Trophoblast cell (in vitro differentiated cells and primary cell): Measurements from ENCODE around the gene GRSF1.

ENCODE experiments used
- DNase-seq, 2 donors: peaks; one replicate each; pipeline ENCODE4 v3.0.0-alpha.2; 2016
- H2AFZ ChIP-seq: 2 replicates; pipeline ENCODE4 v1.6.1; 2013; ENCODE audit warnings: low read length, moderate library complexity, mild to moderate bottlenecking; ENCODE audit not compliant: insufficient read depth, poor library complexity
- H2AK5ac ChIP-seq: 2 replicates; pipeline ENCODE4 v1.6.1; 2013; ENCODE audit warnings: mild to moderate bottlenecking, low read length
- H2BK120ac ChIP-seq: 2 replicates; pipeline ENCODE4 v1.6.1; 2013; ENCODE audit warnings: low read length, mild to moderate bottlenecking, moderate library complexity; ENCODE audit not compliant: insufficient read depth, poor library complexity
- H2BK12ac ChIP-seq: 2 replicates; pipeline ENCODE4 v1.6.1; 2013; ENCODE audit warnings: mild to moderate bottlenecking, low read length, moderate library complexity
- H2BK5ac ChIP-seq: 2 replicates; pipeline ENCODE4 v1.6.1; 2013; ENCODE audit warnings: low read length, low read depth, moderate library complexity, mild to moderate bottlenecking; ENCODE audit not compliant: poor library complexity
- H3K14ac ChIP-seq: 2 replicates; pipeline ENCODE4 v1.6.1; 2013; ENCODE audit warnings: mild to moderate bottlenecking, low read length
- H3K18ac ChIP-seq: 2 replicates; pipeline ENCODE4 v1.6.1; 2013; ENCODE audit warnings: mild to moderate bottlenecking, low read length
- H3K23ac ChIP-seq: 2 replicates; pipeline ENCODE4 v1.6.1; 2013; ENCODE audit warnings: low read length
- H3K27ac ChIP-seq: 2 replicates; pipeline ENCODE4 v1.5.1; 2013; ENCODE audit warnings: low read depth, mild to moderate bottlenecking, inconsistent platforms, low read length, moderate library complexity
- H3K27me3 ChIP-seq: 2 replicates; pipeline ENCODE4 v1.6.1; 2013; ENCODE audit warnings: inconsistent platforms, mild to moderate bottlenecking, low read length, moderate library complexity; ENCODE audit not compliant: insufficient read depth
- H3K36me3 ChIP-seq, 2 experiments: 1 replicate in 1 of 2; 2 replicates in 1 of 2; pipeline ENCODE4 v1.6.1; 2013; ENCODE audit warnings: low read length in 2 of 2, mild to moderate bottlenecking in 2 of 2, moderate library complexity in 1 of 2; ENCODE audit not compliant: insufficient read depth in 2 of 2, control insufficient read depth in 1 of 2
- H3K4ac ChIP-seq: 2 replicates; pipeline ENCODE4 v1.6.1; 2013; ENCODE audit warnings: low read depth, mild to moderate bottlenecking, low read length, moderate library complexity
- H3K4me1 ChIP-seq, 2 experiments: 1 replicate in 1 of 2; 2 replicates in 1 of 2; pipeline ENCODE4 v1.6.1; 2013; ENCODE audit warnings: low read length in 2 of 2, mild to moderate bottlenecking in 2 of 2, moderate library complexity in 1 of 2; ENCODE audit not compliant: insufficient read depth in 2 of 2, control insufficient read depth in 1 of 2
- H3K4me2 ChIP-seq: 2 replicates; pipeline ENCODE4 v1.6.1; 2013; ENCODE audit warnings: inconsistent platforms, mild to moderate bottlenecking, low read length, moderate library complexity
- H3K4me3 ChIP-seq: 2 replicates; pipeline ENCODE4 v1.5.1; 2013; ENCODE audit warnings: mild to moderate bottlenecking, low read depth, low read length, inconsistent platforms
- H3K79me1 ChIP-seq: one replicate; pipeline ENCODE4 v1.6.1; 2013; ENCODE audit warnings: low read length
- H3K79me2 ChIP-seq: 2 replicates; pipeline ENCODE4 v1.6.1; 2013; ENCODE audit warnings: low read length, mild to moderate bottlenecking; ENCODE audit not compliant: control insufficient read depth, insufficient read depth, poor library complexity
- H3K9ac ChIP-seq: 2 replicates; pipeline ENCODE4 v1.6.1; 2013; ENCODE audit warnings: mild to moderate bottlenecking, low read length
- H3K9me3 ChIP-seq: 2 replicates; pipeline ENCODE4 v1.6.1; 2013; ENCODE audit warnings: low read depth, mild to moderate bottlenecking, control low read depth, inconsistent platforms, low read length; ENCODE audit not compliant: insufficient read depth
- H4K12ac ChIP-seq: 2 replicates; pipeline ENCODE4 v1.6.1; 2013; ENCODE audit warnings: low read depth, mild to moderate bottlenecking, low read length, moderate library complexity
- H4K8ac ChIP-seq: 2 replicates; pipeline ENCODE4 v1.6.1; 2013; ENCODE audit warnings: low read depth, mild to moderate bottlenecking, low read length, moderate library complexity
- H4K91ac ChIP-seq: one replicate; pipeline ENCODE4 v1.6.1; 2013; ENCODE audit warnings: low read depth, mild to moderate bottlenecking, low read length, moderate library complexity
- WGBS: extraction: QIAGEN DNeasy Blood & Tissue Kit; methylation state at CpG from one replicate; pipeline ENCODE4 v1.1.7; 2013; ENCODE audit warnings: missing lambda C conversion rate; ENCODE audit not compliant: insufficient read length, insufficient coverage; ENCODE audit errors: extremely low coverage; 5-methylcytosine and 5-hydroxymethylcytosine counted together

The GRSF1 gene

GRCh38 chr4:70836081-70836480 is 3.6 kb downstream of the GRSF1 start:
- Histone ChIP-seq H3K4me1 (peaks cover 2 to 3% of the 10 kb centered on the region in 2 experiments), H3K23ac (no peak overlapping the region), H3K36me3 (peaks cover 15 to 21% of the 10 kb centered on the region in 2 experiments), H2BK120ac (no peak overlapping the region), H3K4ac (peak overlapping the region; percentile 48), H3K4me2 (no peak overlapping the region), H2AFZ (no peak overlapping the region), H4K91ac (no peak overlapping the region), H3K14ac (no peak overlapping the region), H3K27me3 (no peaks in the 10 kb centered on the region), H3K18ac (no peak overlapping the region), H4K12ac (no peak overlapping the region), H2AK5ac (no peak overlapping the region), H2BK12ac (no peak overlapping the region), H3K79me2 (peaks cover 24% of the 10 kb centered on the region), H3K4me3 (no peak overlapping the region), H3K9ac (no peak overlapping the region), H3K9me3 (no peaks in the 10 kb centered on the region), H2BK5ac (no peak overlapping the region), H4K8ac (no peak overlapping the region), H3K79me1 (peaks cover 10% of the 10 kb centered on the region), H3K27ac (no peak overlapping the region)
- no CpG with 5 or more reads among the region's 2 CpGs for WGBS
- no peak for DNase-seq

GRCh38 chr4:70833675-70834074 is 6.0 kb downstream of the GRSF1 start:
- no CpG with 5 or more reads among the region's 1 CpG for WGBS
- Histone ChIP-seq H3K23ac (no peak overlapping the region), H3K14ac (no peak overlapping the region)

GRCh38 chr4:70831293-70831692 is 8.4 kb downstream of the GRSF1 start:
- H3K79me2 ChIP-seq: peaks cover 2% of the 10 kb centered on the region
- H4K91ac ChIP-seq: no peak overlapping the region
- H3K9ac ChIP-seq: no peak overlapping the region
- no peak overlapping the region for H3K27ac ChIP-seq
- no peak overlapping the region for H3K18ac ChIP-seq
- no peaks in the 10 kb centered on the region for H3K4me1 ChIP-seq
- no peak overlapping the region for H2BK5ac ChIP-seq
- H3K9me3 ChIP-seq: no peaks in the 10 kb centered on the region
- no peak overlapping the region for H2AFZ ChIP-seq
- peaks cover 37 to 46% of the 10 kb centered on the region in 2 experiments for H3K36me3 ChIP-seq
- H3K4me3 ChIP-seq: no peak overlapping the region
- no peak overlapping the region for H3K23ac ChIP-seq
- WGBS: no CpG with 5 or more reads among the region's 4 CpGs
- no peak overlapping the region for H2BK120ac ChIP-seq
- no peak overlapping the region for H3K14ac ChIP-seq
- H3K27me3 ChIP-seq: no peaks in the 10 kb centered on the region
- no peak overlapping the region for H3K4ac ChIP-seq
- DNase-seq: no peak
- H2BK12ac ChIP-seq: no peak overlapping the region
- no peak overlapping the region for H4K12ac ChIP-seq
- no peak overlapping the region for H3K4me2 ChIP-seq
- no peak overlapping the region for H2AK5ac ChIP-seq
- no peak overlapping the region for H4K8ac ChIP-seq
- no peaks in the 10 kb centered on the region for H3K79me1 ChIP-seq

More at GRCh38 chr4:70833675-70834074, 6.0 kb downstream of the GRSF1 start:
- H3K18ac ChIP-seq: no peak overlapping the region
- H3K27ac ChIP-seq: no peak overlapping the region
- H2AK5ac ChIP-seq: no peak overlapping the region
- H4K91ac ChIP-seq: no peak overlapping the region
- no peak overlapping the region for H2AFZ ChIP-seq
- H3K4me2 ChIP-seq: no peak overlapping the region
- H3K36me3 ChIP-seq: peaks cover 28 to 35% of the 10 kb centered on the region in 2 experiments
- peaks cover under 1% of the 10 kb centered on the region for H3K79me1 ChIP-seq
- H3K9ac ChIP-seq: no peak overlapping the region
- H2BK5ac ChIP-seq: no peak overlapping the region
- no peak overlapping the region for H4K8ac ChIP-seq
- no peaks in the 10 kb centered on the region for H3K27me3 ChIP-seq
- DNase-seq: no peak
- H3K4me3 ChIP-seq: no peak overlapping the region
- no peak overlapping the region for H3K4ac ChIP-seq
- H3K9me3 ChIP-seq: no peaks in the 10 kb centered on the region
- H3K4me1 ChIP-seq: peaks cover 2 to 3% of the 10 kb centered on the region in 2 experiments
- no peak overlapping the region for H4K12ac ChIP-seq
- H2BK12ac ChIP-seq: no peak overlapping the region
- peaks cover 14% of the 10 kb centered on the region for H3K79me2 ChIP-seq
- H2BK120ac ChIP-seq: no peak overlapping the region

- Histone ChIP-seq H3K27ac (no peak overlapping the region), H3K79me1 (no peaks in the 10 kb centered on the region), H3K79me2 (no peaks in the 10 kb centered on the region), H3K27me3 (no peaks in the 10 kb centered on the region), H3K4me2 (no peak overlapping the region), H3K9me3 (no peaks in the 10 kb centered on the region), H2AK5ac (no peak overlapping the region), H2BK5ac (no peak overlapping the region), H4K12ac (no peak overlapping the region), H4K8ac (no peak overlapping the region), H2BK12ac (no peak overlapping the region), H3K9ac (no peak overlapping the region), H3K4ac (no peak overlapping the region), H2AFZ (no peak overlapping the region), H3K23ac (no peak overlapping the region), H3K36me3 (peaks cover 38 to 51% of the 10 kb centered on the region in 2 experiments), H3K18ac (no peak overlapping the region), H2BK120ac (no peak overlapping the region), H3K14ac (no peak overlapping the region), H4K91ac (no peak overlapping the region), H3K4me3 (no peak overlapping the region), H3K4me1 (no peaks in the 10 kb centered on the region)
- no peak for DNase-seq
- no CpG with 5 or more reads among the region's 9 CpGs for WGBS
Measured at GRCh38 chr4:70830054-70830453, 9.6 kb downstream of the GRSF1 start.
